Measurements from ENCODE around the gene FBH1. TPM values are rescaled to one million over a fixed set of nuclear protein-coding genes. Genes with fewer than 3 reads are reported as not detected.

Gene FBH1
- total and polyA plus RNA-seq, 9 of the 15 experiments (the other 6 are each of a cell fraction or from before 2014, with no cell fraction given) = 13.4 to 108 (median 77.8) TPM

DNA sequence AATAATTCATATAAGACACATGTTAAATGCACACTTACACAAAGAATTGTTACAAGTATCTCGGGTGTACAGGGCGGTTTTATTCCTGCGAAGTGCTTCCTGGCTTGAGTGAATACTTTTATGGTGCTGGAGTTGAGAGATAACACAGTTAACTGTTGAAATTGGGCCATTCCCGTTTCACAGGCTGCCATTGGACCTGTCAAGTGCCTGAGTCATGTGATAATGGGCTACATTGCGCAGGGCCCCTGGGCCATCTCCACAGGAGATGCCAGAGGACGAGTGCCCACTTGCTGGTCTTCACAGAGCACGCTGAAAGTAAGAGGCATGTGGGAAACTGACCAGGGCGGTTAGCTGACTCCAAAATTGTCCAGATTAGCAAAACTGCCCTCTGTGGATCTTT is 4.8 kb downstream of the FBH1 start (continued):
- TF ChIP-seq MITF (IDR thresholded peaks at IDR 0.05) = peak; percentile 68; the same call in 1 of the 2 replicates
- TF ChIP-seq ZNF318 (IDR thresholded peaks at IDR 0.05; ENCODE audit: borderline replicate concordance in 1 of 2, low read depth in 1 of 2) = no peak
- peak; percentile 20; the same call in 1 of the 2 replicates for TF ChIP-seq VEZF1 (CRISPR knock-in tag; IDR thresholded peaks at IDR 0.05)
- no peak for TF ChIP-seq ZNF586 (CRISPR knock-in tag; conservative IDR thresholded peaks at IDR 0.05)
- TF ChIP-seq HMGXB4 (CRISPR knock-in tag; IDR thresholded peaks at IDR 0.05) = no peak
- TF ChIP-seq GATAD2B (IDR thresholded peaks at IDR 0.05; ENCODE audit: borderline replicate concordance) = no peak; the same call in 1 of the 2 replicates
- TF ChIP-seq ZNF699 (CRISPR knock-in tag; IDR thresholded peaks at IDR 0.05; ENCODE audit: insufficient replicate concordance) = no peak
- TF ChIP-seq, protein P1, sequence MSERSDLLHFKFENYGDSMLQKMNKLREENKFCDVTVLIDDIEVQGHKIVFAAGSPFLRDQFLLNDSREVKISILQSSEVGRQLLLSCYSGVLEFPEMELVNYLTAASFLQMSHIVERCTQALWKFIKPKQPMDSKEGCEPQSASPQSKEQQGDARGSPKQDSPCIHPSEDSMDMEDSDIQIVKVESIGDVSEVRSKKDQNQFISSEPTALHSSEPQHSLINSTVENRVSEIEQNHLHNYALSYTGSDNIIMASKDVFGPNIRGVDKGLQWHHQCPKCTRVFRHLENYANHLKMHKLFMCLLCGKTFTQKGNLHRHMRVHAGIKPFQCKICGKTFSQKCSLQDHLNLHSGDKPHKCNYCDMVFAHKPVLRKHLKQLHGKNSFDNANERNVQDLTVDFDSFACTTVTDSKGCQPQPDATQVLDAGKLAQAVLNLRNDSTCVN (CRISPR knock-in tag; IDR thresholded peaks at IDR 0.05) = no peak
- no peak for TF ChIP-seq ETV6 (IDR thresholded peaks at IDR 0.05; ENCODE audit: borderline replicate concordance in 1 of 2, low read depth in 2 of 2, low read length in 1 of 2)
- TF ChIP-seq ETV6 (CRISPR knock-in tag; IDR thresholded peaks at IDR 0.05; ENCODE audit: borderline replicate concordance) = no peak
- no peak for TF ChIP-seq GABPA (tag; conservative IDR thresholded peaks at IDR 0.05; ENCODE audit: low read depth)
- peak; percentile 64 for TF ChIP-seq SOX6 (IDR thresholded peaks at IDR 0.05)
- no peak for TF ChIP-seq HDAC3 (IDR thresholded peaks at IDR 0.05; ENCODE audit: borderline replicate concordance, partially characterized antibody)

All from K562 (cell line).